HFFc6 (cell line): ENCODE results near the gene ZSCAN10. TPM values are rescaled to one million over a fixed set of nuclear protein-coding genes. Genes with fewer than 3 reads are reported as not detected.
A peak's percentile ranks its signal among the peaks of the same experiment; 100 is the strongest.

Source experiments
- DNase-seq: peaks from one replicate; pipeline ENCODE4 v3.0.0-alpha.2; 2018
- H3K27ac Mint-ChIP-seq: 2 replicates; pipeline ENCODE4 v1.8.0; 2020; ENCODE audit warnings: mild to moderate bottlenecking, mixed read lengths
- H3K27me3 Mint-ChIP-seq: 2 replicates; pipeline ENCODE4 v1.8.0; 2021; ENCODE audit warnings: mild to moderate bottlenecking, moderate library complexity, mixed read lengths; ENCODE audit not compliant: insufficient read depth
- H3K36me3 Mint-ChIP-seq: 2 replicates; pipeline ENCODE4 v1.8.0; 2021; ENCODE audit warnings: low read depth, mixed read lengths
- H3K4me1 Mint-ChIP-seq: 2 replicates; pipeline ENCODE4 v1.8.0; 2020; ENCODE audit warnings: low read depth, mixed read lengths
- H3K4me3 Mint-ChIP-seq: 2 replicates; pipeline ENCODE4 v1.8.0; 2020; ENCODE audit warnings: mild to moderate bottlenecking, moderate library complexity, mixed read lengths
- H3K9me3 Mint-ChIP-seq: 2 replicates; pipeline ENCODE4 v1.8.0; 2020; ENCODE audit warnings: mild to moderate bottlenecking, mixed read lengths
- CTCF ChIP-seq: fragments of 200-600 bp; sonication (generic); IDR thresholded peaks from 2 replicates; pipeline ENCODE4 v1.5.0; 2021; ENCODE audit warnings: antibody characterized with exemption, mild to moderate bottlenecking
- total RNA-seq, 6 experiments: library from RNA; stranded (reverse); fragmentation: NEBNext Ultra II Directional; extraction: Animal tissue kit (Norgen Biotek cat#: 25700); gene quantifications; 2 replicates in 1 of 6; 3 replicates in 5 of 6; pipeline ENCODE4 v1.2.3, GENCODE V29; 2021

ZSCAN10 gene
- total RNA-seq, 6 experiments from 2014 or later: not detected

- Mint-ChIP-seq H3K9me3 (no peaks in the 10 kb centered on the region), H3K4me1 (peaks cover 16% of the 10 kb centered on the region), H3K36me3 (no peaks in the 10 kb centered on the region), H3K27ac (no peak overlapping the region), H3K4me3 (no peak overlapping the region), H3K27me3 (peaks cover 2% of the 10 kb centered on the region)
- DNase-seq: no peak
- TF ChIP-seq CTCF: no peak
Measured at GRCh38 chr16:3062553-3062952, 36.5 kb downstream of the ZSCAN10 start.

GRCh38 chr16:3060339-3061127 is 38.6 kb downstream of the ZSCAN10 start:
- H3K27ac Mint-ChIP-seq: peak overlapping the region; percentile 84; the same call in 1 of the 2 replicates
- H3K36me3 Mint-ChIP-seq: no peaks in the 10 kb centered on the region
- peaks cover 4% of the 10 kb centered on the region for H3K27me3 Mint-ChIP-seq
- no peak for TF ChIP-seq CTCF
- peaks cover 14% of the 10 kb centered on the region for H3K4me1 Mint-ChIP-seq
- no peak for DNase-seq
- peak overlapping the region; percentile 85 for H3K4me3 Mint-ChIP-seq
- no peaks in the 10 kb centered on the region for H3K9me3 Mint-ChIP-seq

GRCh38 chr16:3059723-3060242 is 39.3 kb downstream of the ZSCAN10 start:
- no peaks in the 10 kb centered on the region for H3K9me3 Mint-ChIP-seq
- peaks cover 8% of the 10 kb centered on the region for H3K4me1 Mint-ChIP-seq
- no peaks in the 10 kb centered on the region for H3K36me3 Mint-ChIP-seq
- DNase-seq: no peak
- H3K27ac Mint-ChIP-seq: peak overlapping the region; percentile 84
- no peak for TF ChIP-seq CTCF
- peaks cover 4% of the 10 kb centered on the region for H3K27me3 Mint-ChIP-seq
- H3K4me3 Mint-ChIP-seq: peak overlapping the region; percentile 85

- peak; percentile 93 for TF ChIP-seq CTCF
- peaks cover 8% of the 10 kb centered on the region for H3K4me1 Mint-ChIP-seq
- peak overlapping the region; percentile 84 for H3K27ac Mint-ChIP-seq
- peak; percentile 76 for DNase-seq
- H3K9me3 Mint-ChIP-seq: no peaks in the 10 kb centered on the region
- no peaks in the 10 kb centered on the region for H3K36me3 Mint-ChIP-seq
- peaks cover 4% of the 10 kb centered on the region for H3K27me3 Mint-ChIP-seq
- H3K4me3 Mint-ChIP-seq: peak overlapping the region; percentile 89
Measured at GRCh38 chr16:3059041-3059722, 39.9 kb downstream of the ZSCAN10 start.

- DNase-seq: no peak
- H3K9me3 Mint-ChIP-seq: no peaks in the 10 kb centered on the region
- H3K4me1 Mint-ChIP-seq: peaks cover 8% of the 10 kb centered on the region
- no peaks in the 10 kb centered on the region for H3K36me3 Mint-ChIP-seq
- H3K27me3 Mint-ChIP-seq: peaks cover 4% of the 10 kb centered on the region
- TF ChIP-seq CTCF: no peak
- no peak overlapping the region; the same call in 1 of the 2 replicates for H3K27ac Mint-ChIP-seq
- peak overlapping the region; percentile 89 for H3K4me3 Mint-ChIP-seq
Measured at GRCh38 chr16:3058139-3059030, 40.7 kb downstream of the ZSCAN10 start.
